ENCODE data around the gene CDC42EP2.

DNA sequence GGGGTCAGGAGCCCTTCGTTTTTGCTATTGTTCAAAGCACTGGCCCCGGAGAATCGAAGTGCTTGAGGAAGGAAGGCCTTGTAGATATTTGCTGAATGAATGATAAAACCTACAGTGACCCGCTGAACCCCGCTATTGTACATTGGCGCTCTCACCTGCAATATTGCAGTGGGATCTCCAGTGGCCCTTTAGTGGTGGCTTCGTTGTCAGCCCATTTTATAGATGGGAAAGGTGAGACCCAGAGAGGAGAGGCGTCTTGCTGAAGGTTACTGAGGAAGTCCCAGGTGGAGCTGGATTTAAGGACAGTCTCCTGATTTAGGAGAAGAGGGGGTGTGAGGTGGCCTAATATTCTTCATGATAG, 1.2 kb downstream of the CDC42EP2 start:
- TF ChIP-seq POLR2A (IDR thresholded peaks at IDR 0.05), result no peak
- TF ChIP-seq POLR2AphosphoS5 (IDR thresholded peaks at IDR 0.05), result no peak

Data from gastroesophageal sphincter (tissue), 2 donors.